ENCODE data around the gene MAP2K2.

Gene MAP2K2

DNA sequence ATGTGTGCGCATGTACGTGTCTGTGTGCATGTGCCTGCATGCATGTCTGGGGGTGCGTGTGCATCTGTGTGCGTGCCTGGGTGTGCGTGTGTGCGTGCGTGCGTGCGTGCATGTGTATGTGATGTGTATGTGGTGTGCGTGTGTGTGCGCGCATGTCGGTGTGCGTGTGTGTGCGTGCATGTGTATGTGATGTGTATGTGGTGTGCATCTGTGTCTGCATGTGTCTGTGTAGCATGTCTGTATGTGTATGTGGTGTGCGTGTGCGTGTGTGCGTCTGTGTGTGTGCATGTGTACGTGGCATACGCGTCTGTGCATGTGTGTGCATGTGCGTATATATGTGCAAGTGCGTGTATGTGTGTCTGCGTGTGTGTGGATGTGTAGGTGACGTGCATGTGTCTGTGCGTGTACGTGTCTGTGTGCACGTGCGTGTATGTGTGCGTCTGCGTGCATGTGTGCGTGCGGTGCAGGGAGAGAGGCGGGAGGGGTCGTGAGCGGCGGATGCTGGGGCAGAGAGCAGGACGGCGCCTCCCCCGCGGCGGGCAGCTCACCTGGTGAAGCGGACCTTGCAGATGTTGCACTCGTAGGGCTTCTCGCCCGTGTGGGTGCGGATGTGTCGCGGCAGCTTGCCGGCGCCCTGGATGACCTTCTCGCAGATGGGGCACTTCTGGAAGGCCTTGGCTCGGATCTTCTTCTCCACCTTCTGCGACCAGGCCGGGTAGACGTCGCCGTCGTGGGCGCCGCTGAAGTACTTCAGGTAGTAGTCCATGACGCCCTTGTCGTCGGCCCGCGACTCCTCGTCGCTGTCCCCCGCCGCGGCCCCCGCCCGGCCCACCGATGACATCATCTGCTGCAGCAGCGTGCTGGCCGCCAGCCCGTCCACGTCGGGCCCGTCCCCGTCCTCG, 70.2 kb downstream of the MAP2K2 start:
- DNase-seq (ENCODE audit: low spot score): no peak
- in situ Hi-C loops (cut with MboI; ENCODE audit: low pct_unique_long_range_greater_than_20kb, low sequenced_read_pairs, unreplicated experiment): no loop called here
- TF ChIP-seq, protein P1, sequence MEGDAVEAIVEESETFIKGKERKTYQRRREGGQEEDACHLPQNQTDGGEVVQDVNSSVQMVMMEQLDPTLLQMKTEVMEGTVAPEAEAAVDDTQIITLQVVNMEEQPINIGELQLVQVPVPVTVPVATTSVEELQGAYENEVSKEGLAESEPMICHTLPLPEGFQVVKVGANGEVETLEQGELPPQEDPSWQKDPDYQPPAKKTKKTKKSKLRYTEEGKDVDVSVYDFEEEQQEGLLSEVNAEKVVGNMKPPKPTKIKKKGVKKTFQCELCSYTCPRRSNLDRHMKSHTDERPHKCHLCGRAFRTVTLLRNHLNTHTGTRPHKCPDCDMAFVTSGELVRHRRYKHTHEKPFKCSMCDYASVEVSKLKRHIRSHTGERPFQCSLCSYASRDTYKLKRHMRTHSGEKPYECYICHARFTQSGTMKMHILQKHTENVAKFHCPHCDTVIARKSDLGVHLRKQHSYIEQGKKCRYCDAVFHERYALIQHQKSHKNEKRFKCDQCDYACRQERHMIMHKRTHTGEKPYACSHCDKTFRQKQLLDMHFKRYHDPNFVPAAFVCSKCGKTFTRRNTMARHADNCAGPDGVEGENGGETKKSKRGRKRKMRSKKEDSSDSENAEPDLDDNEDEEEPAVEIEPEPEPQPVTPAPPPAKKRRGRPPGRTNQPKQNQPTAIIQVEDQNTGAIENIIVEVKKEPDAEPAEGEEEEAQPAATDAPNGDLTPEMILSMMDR (IDR thresholded peaks at IDR 0.05; ENCODE audit: extremely low read depth, insufficient read depth, missing control alignments): no peak

DNA sequence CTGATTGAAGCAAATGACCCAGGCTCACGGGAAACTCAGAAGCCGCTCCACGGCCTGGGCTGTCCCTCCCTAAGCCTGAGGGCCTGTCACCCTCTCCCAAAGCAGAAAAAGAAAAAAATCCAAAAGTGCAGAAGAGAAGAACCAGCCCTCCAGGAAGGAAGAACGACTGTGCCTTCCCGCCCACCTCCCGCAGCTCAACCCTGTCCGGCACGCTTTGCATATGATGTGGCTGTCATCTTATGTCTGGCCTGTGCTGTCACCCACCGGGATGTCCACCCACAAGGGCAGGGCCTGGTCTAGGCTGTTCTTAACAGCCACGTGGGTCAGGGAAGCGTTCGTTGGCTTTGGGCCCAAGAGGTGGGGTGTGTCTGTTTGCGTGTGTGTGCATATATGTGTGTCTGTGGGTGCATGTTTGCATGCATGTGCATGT, 70.9 kb downstream of the MAP2K2 start:
- DNase-seq (ENCODE audit: low spot score): no peak
- in situ Hi-C loops (cut with MboI; ENCODE audit: low pct_unique_long_range_greater_than_20kb, low sequenced_read_pairs, unreplicated experiment): no loop called here
- TF ChIP-seq, protein P1 (IDR thresholded peaks at IDR 0.05; ENCODE audit: extremely low read depth, insufficient read depth, missing control alignments): no peak

DNA sequence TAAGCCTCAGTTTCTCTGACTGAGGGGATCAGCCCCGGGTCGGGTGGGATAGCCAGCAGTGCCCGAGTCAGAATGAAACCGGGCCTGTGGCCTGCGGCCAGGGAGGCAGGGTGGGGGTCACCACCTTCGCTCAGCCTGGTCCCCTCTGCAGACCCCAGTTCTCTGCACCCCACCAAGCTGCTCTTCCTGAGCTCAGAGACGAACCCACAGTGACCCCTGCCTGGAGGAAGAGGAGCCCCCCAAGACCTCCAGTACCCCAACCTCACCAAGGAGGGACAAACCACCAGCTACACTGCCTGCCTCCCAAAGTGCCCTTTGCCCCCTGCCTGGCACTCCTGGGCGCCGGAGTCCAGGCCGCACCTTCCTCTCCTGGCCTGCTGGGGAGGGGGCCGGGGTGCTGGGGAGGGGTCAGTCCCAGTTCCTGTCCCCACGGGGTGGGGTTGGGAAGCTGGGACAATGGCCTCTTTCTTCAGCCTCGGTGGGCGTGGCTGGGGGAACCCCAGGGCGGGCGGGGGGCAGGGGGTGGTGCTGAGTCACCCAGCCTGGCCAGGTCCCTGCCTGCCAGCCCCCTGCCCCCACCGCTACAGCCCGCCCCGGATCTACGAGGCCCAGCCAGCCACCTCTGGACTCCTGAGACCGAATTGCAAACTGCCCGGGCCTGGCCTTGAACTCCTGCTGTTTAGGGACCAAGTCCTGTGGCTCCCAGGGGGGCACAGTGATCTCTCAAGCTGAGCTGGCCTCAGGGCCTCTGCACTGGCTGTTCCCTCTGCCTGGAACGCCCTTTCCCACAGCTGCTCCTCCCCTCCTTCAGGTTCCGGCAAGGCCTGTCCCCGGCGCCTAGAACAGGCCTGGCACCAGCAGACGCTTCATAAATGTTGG, 71.6 kb downstream of the MAP2K2 start:
- DNase-seq (ENCODE audit: low spot score): no peak
- TF ChIP-seq, protein P1 (IDR thresholded peaks at IDR 0.05; ENCODE audit: extremely low read depth, insufficient read depth, missing control alignments): no peak
- in situ Hi-C loops (cut with MboI; ENCODE audit: low pct_unique_long_range_greater_than_20kb, low sequenced_read_pairs, unreplicated experiment): no loop called here

DNA sequence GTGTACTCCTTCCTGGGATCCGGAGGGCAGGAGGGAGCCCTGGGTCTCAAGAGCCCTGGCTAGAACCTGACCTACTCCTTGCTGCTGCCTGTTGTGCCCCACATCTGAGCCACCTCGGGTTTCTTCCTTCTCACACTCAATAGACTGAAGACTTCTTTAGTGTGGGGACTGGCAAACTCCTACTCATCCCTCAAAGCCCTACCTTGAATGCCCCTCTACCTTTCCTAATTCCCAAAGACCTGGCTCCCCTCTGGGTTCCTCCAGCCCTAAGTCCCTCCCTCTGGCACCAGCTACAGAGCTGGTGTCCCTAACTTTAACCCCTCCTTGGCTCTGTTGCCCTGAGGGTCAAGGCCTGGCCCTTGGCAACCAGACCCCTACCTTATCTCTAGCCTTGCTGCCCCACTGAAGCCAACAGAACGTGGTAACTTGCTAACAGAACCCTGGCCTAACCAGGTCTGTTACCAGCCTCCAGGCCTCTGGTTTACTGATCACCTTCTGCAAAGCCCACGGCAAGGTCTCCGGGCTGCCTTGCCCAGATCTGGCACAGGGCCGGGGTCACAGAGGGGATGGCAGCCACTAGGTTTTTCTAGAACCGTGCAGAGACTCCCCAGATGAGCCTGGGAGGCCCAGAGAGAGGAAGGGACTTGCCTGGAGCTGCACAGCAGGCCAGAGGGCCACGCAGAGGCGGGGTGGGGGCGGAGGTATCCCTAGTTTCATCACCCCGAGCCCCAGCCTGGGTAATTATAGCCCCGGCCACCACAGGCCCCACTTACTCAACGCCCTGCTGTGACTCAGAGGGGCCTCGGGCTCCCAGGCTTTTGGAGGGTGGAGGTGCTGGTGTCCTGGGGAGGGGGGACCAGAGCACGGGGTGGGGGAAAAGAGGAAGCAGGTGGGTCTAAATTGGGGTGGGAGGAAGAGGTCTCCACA, 72.5 kb downstream of the MAP2K2 start:
- TF ChIP-seq, protein P1 (IDR thresholded peaks at IDR 0.05; ENCODE audit: extremely low read depth, insufficient read depth, missing control alignments): no peak
- in situ Hi-C loops (cut with MboI; ENCODE audit: low pct_unique_long_range_greater_than_20kb, low sequenced_read_pairs, unreplicated experiment): no loop called here
- no peak for DNase-seq (ENCODE audit: low spot score)

DNA sequence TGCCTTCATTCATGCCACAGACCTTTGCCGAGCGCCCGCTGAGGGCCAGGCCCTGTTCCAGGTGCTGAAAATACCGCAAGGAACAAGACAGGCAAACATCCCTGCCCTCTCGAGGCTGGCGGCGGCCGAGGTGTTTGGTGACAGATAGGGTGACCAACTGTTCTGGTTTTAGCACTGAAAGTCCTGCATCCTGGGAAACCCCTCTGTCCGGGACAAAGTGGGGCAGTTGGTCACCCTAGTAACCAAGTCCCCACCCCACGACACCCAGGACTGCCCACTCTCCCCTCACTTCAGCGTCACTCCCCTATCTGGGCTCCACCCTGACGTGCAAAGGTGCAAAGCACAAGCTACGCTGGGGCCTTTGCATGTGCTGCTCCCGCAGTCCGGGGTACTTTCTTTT, 74.5 kb downstream of the MAP2K2 start:
- TF ChIP-seq, protein P1 (IDR thresholded peaks at IDR 0.05; ENCODE audit: extremely low read depth, insufficient read depth, missing control alignments): no peak
- in situ Hi-C loops (cut with MboI; ENCODE audit: low pct_unique_long_range_greater_than_20kb, low sequenced_read_pairs, unreplicated experiment): no loop called here
- no peak for DNase-seq (ENCODE audit: low spot score)

Measured in GM13977 (cell line).